HCT116 (cell line): ENCODE measurements around the gene B4GALT3. TPM values are rescaled to one million over a fixed set of nuclear protein-coding genes. Genes with fewer than 3 reads are reported as not detected.

Experiments used
- ATAC-seq: fragments of 200-7000 bp; cut with Tn5 transposase; 2 replicates; pipeline ENCODE4 v1.9.1; 2020; ENCODE audit warnings: mild to moderate bottlenecking, moderate library complexity
- BruUV-seq: library from RNA; stranded (reverse); fragments of 400-500 nt; replicated peaks from 2 replicates; lab custom pipeline; 2021; lab: Mats Ljungman, UMichigan
- CTCF ChIA-PET: fragments of 300-600 bp; sonication (Branson Sonifier 250); formaldehyde crosslinking; loops from one replicate; lab custom pipeline; 2021; ENCODE audit warnings: antibody characterized with exemption; lab: Charles Lee
- POLR2A ChIA-PET: fragments of 300-600, 350-600 bp; sonication (Branson Sonifier 250); formaldehyde crosslinking; loops from one replicate; lab custom pipeline; 2021; ENCODE audit warnings: antibody characterized with exemption; lab: Charles Lee
- RAD21 ChIA-PET, 2 experiments: fragments of 300-600 bp; sonication (Branson Sonifier 250); formaldehyde crosslinking; loops; one replicate each; lab custom pipeline; 2023; ENCODE audit warnings: low total read pairs in 2 of 2; ENCODE audit not compliant: uncharacterized antibody in 2 of 2, unreplicated experiment in 2 of 2, low non-redundant PET in 1 of 2; lab: Charles Lee
- DNase-seq: peaks from one replicate; pipeline ENCODE4 v3.0.0-alpha.2; 2010; ENCODE audit warnings: low read depth, low spot score
- H2AFZ ChIP-seq: fragments of 200-600 bp; shearing (Covaris generic), sonication (generic); 2 replicates; pipeline ENCODE4 v1.6.1; 2017; ENCODE audit warnings: low read depth, mixed run types, mixed read lengths, antibody characterized with exemption, low read length; ENCODE audit not compliant: poor library complexity, severe bottlenecking
- H3K27ac ChIP-seq: 2 replicates; pipeline ENCODE4 v1.5.1; 2012; ENCODE audit warnings: low read depth, low read length
- H3K27me3 ChIP-seq: fragments of 200-600 bp; sonication (generic); 2 replicates; pipeline ENCODE4 v1.6.1; 2016; ENCODE audit warnings: mixed run types, low read length, mixed read lengths; ENCODE audit not compliant: insufficient read depth
- H3K36me3 ChIP-seq, 2 experiments: fragments of 200-500 bp in 1 of 2; fragments of 200-600 bp in 1 of 2; sonication (Bioruptor generic) in 1 of 2; sonication (generic) in 1 of 2; 2 replicates each; pipeline versions ENCODE4 v1.5.1 to v1.6.1; 2014 to 2016; ENCODE audit warnings: low read length in 2 of 2, inconsistent platforms in 1 of 2, mixed read lengths in 1 of 2, mixed run types in 1 of 2; ENCODE audit not compliant: insufficient read depth in 2 of 2, control insufficient read depth in 1 of 2
- H3K4me1 ChIP-seq, 2 experiments: fragments of 200-600 bp in 1 of 2; sonication (generic) in 1 of 2; 2 replicates each; pipeline versions ENCODE4 v1.5.1 to v1.6.1; 2012 to 2017; ENCODE audit warnings: low read length in 2 of 2, inconsistent platforms in 1 of 2, mild to moderate bottlenecking in 1 of 2, mixed read lengths in 1 of 2, mixed run types in 1 of 2, moderate library complexity in 1 of 2; ENCODE audit not compliant: insufficient read depth in 2 of 2, control insufficient read depth in 1 of 2
- H3K4me2 ChIP-seq: fragments of 200-600 bp; sonication (generic); 2 replicates; pipeline ENCODE4 v1.6.1; 2017; ENCODE audit warnings: mixed run types, low read length, mixed read lengths
- H3K4me3 ChIP-seq, 2 experiments: fragments of 200-600 bp in 1 of 2; sonication (generic) in 1 of 2; replicated peaks in 1 of 2; 2 replicates each; pipeline ENCODE4 v1.5.1; 2011 to 2016; ENCODE audit warnings: low read length in 2 of 2, control low read depth in 1 of 2, low read depth in 1 of 2, mild to moderate bottlenecking in 1 of 2, mixed read lengths in 1 of 2, mixed run types in 1 of 2
- H3K79me2 ChIP-seq: fragments of 200-600 bp; sonication (generic); 2 replicates; pipeline ENCODE4 v1.6.1; 2017; ENCODE audit warnings: mild to moderate bottlenecking, mixed run types, low read length, moderate library complexity, mixed read lengths; ENCODE audit not compliant: insufficient read depth
- H3K9ac ChIP-seq: fragments of 200-600 bp; sonication (generic); 2 replicates; pipeline ENCODE4 v1.6.1; 2016; ENCODE audit warnings: low read length, mixed read lengths
- H3K9me2 ChIP-seq: fragments of 200-600 bp; sonication (generic), shearing (Covaris generic); 2 replicates; pipeline ENCODE4 v1.6.1; 2017; ENCODE audit warnings: mixed run types, mild to moderate bottlenecking, moderate library complexity; ENCODE audit not compliant: insufficient read depth
- H3K9me3 ChIP-seq, 2 experiments: fragments of 200-500 bp in 1 of 2; fragments of 200-600 bp in 1 of 2; sonication (Bioruptor generic) in 1 of 2; sonication (generic) in 1 of 2; 2 replicates each; pipeline ENCODE4 v1.6.1; 2014 to 2017; ENCODE audit warnings: low read length in 2 of 2, mixed read lengths in 2 of 2, inconsistent platforms in 1 of 2, low read depth in 1 of 2, mild to moderate bottlenecking in 1 of 2, mixed run types in 1 of 2, moderate library complexity in 1 of 2; ENCODE audit not compliant: control insufficient read depth in 1 of 2, insufficient read depth in 1 of 2
- H4K20me1 ChIP-seq: fragments of 200-600 bp; sonication (generic), shearing (Covaris generic); 2 replicates; pipeline ENCODE4 v1.6.1; 2017; ENCODE audit warnings: mixed run types, mild to moderate bottlenecking, moderate library complexity; ENCODE audit not compliant: insufficient read depth
- CBX3 ChIP-seq: IDR thresholded peaks from 2 replicates; pipeline ENCODE4 v1.6.1; 2012; ENCODE audit warnings: low read depth
- CEBPB ChIP-seq: IDR thresholded peaks from 2 replicates; pipeline ENCODE4 v1.6.1; 2012; ENCODE audit warnings: low read depth
- EGR1 ChIP-seq: IDR thresholded peaks from 2 replicates; pipeline ENCODE4 v1.6.1; 2012; ENCODE audit warnings: low read depth
- ELF1 ChIP-seq: IDR thresholded peaks from 2 replicates; pipeline ENCODE4 v1.6.1; 2012; ENCODE audit warnings: low read depth, borderline replicate concordance
- EZH2 ChIP-seq: fragments of 200-600 bp; sonication (generic); IDR thresholded peaks from 2 replicates; pipeline ENCODE4 v1.6.1; 2017; ENCODE audit warnings: antibody characterized with exemption, mixed run types
- EZH2phosphoT487 ChIP-seq: fragments of 200-600 bp; IDR thresholded peaks from 2 replicates; pipeline ENCODE4 v1.6.1; 2018; ENCODE audit warnings: antibody characterized with exemption, borderline replicate concordance
- FOSL1 ChIP-seq: IDR thresholded peaks from 2 replicates; pipeline ENCODE4 v1.6.1; 2012; ENCODE audit warnings: low read depth
- JUND ChIP-seq: IDR thresholded peaks from 2 replicates; pipeline ENCODE4 v1.6.1; 2012
- POLR2A ChIP-seq: IDR thresholded peaks from 2 replicates; pipeline ENCODE4 v1.7.0; 2011; ENCODE audit warnings: borderline replicate concordance; ENCODE audit not compliant: insufficient read depth, insufficient read length; ENCODE audit errors: extremely low read depth
- POLR2AphosphoS5 ChIP-seq: IDR thresholded peaks from 2 replicates; pipeline ENCODE4 v1.6.1; 2011; ENCODE audit warnings: mild to moderate bottlenecking, low read depth, low read length, moderate library complexity
- SRF ChIP-seq: IDR thresholded peaks from 2 replicates; pipeline ENCODE4 v1.6.1; 2012; ENCODE audit warnings: low read depth
- TCF7L2 ChIP-seq: IDR thresholded peaks from 2 replicates; pipeline ENCODE4 v1.7.0; 2011; ENCODE audit warnings: borderline replicate concordance, inconsistent platforms; ENCODE audit not compliant: insufficient read depth, insufficient read length; ENCODE audit errors: extremely low read depth
- YY1 ChIP-seq: IDR thresholded peaks from 2 replicates; pipeline ENCODE4 v1.6.1; 2011; ENCODE audit warnings: low read length, low read depth, moderate library complexity, mild to moderate bottlenecking; ENCODE audit not compliant: insufficient replicate concordance; ENCODE audit errors: extremely low read depth
- ZFX ChIP-seq: fragments of 450-650 bp; IDR thresholded peaks from 2 replicates; pipeline ENCODE4 v1.6.1; 2017
- ZNF274 ChIP-seq: fragments of 200-500 bp; sonication (Bioruptor generic); IDR thresholded peaks from 2 replicates; pipeline ENCODE4 v1.6.1; 2014; ENCODE audit warnings: mild to moderate bottlenecking, low read depth, low read length, inconsistent platforms
- intact Hi-C: fragments of 100-400 bp; cut with micrococcal nuclease; formaldehyde crosslinking; loops from 2 replicates; pipeline ENCODE4 v1.10.0; 2022
- total RNA-seq: library from RNA; stranded (reverse); gene quantifications from one replicate; pipeline ENCODE4 v1.2.1, GENCODE V29; 2021; ENCODE audit not compliant: unreplicated experiment
- TF ChIP-seq, protein P1 (sequence below): IDR thresholded peaks from 2 replicates; pipeline ENCODE4 v1.6.1; 2012; ENCODE audit warnings: low read depth
- TF ChIP-seq, protein P2 (sequence below): IDR thresholded peaks from 2 replicates; pipeline ENCODE4 v1.6.1; 2012
- TF ChIP-seq, protein P3 (sequence below): IDR thresholded peaks from 2 replicates; pipeline ENCODE4 v1.6.1; 2011; ENCODE audit warnings: mild to moderate bottlenecking, low read length, moderate library complexity; ENCODE audit not compliant: insufficient replicate concordance; ENCODE audit errors: extremely low read depth

B4GALT3 gene
- total RNA-seq, 1 experiment from 2014 or later: 53.7 TPM

DNA sequence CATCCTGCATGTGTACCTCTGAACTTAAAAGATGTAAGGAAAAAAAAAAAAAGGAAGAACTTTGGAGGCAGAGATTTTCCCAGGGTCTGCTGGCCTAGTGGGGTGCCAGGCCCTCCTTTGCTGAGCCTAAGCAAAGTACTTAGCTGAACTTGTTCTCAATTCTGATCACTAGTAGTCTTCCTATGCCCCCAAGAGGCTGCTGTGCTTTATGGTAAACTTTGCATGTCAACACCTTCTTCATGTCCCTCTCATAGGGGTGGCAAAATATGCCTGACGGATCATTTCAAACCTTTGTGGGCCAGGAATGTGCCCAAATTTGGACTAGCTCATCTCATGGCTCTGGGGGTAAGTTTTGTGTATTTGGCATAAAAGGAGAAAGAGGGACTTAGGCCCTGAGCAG lies 19.4 kb downstream of the B4GALT3 start:
- no TSS peak for BruUV-seq
- H3K9me3 ChIP-seq: no peaks in the 10 kb centered on the region
- peaks cover 0 to 10% of the 10 kb centered on the region in 2 experiments; a peak in 1 of 4 replicates for H3K36me3 ChIP-seq
- ChIA-PET RAD21 (no interaction called here), POLR2A (interaction anchor here (1.3 to 1.5 kb wide), 2 partner anchors 8 to 25 kb away, joined by 4 to 6 read pairs; partner anchors contain the start of genes DEDD and PPOX), CTCF (no interaction called here)
- intact Hi-C loops: no loop called here
- H3K27me3 ChIP-seq: no peaks in the 10 kb centered on the region
- no peaks in the 10 kb centered on the region for H4K20me1 ChIP-seq
- H3K9me2 ChIP-seq: no peaks in the 10 kb centered on the region
- H3K4me2 ChIP-seq: no peak overlapping the region
- H3K27ac ChIP-seq: peak overlapping the region; percentile 53; the same call in 1 of the 2 replicates
- no peak overlapping the region for H3K4me3 ChIP-seq
- DNase-seq: no peak
- ATAC-seq: no peak
- H3K79me2 ChIP-seq: peaks cover 16% of the 10 kb centered on the region; the same call in 1 of the 2 replicates
- TF ChIP-seq YY1: no peak
- TF ChIP-seq, protein P1, sequence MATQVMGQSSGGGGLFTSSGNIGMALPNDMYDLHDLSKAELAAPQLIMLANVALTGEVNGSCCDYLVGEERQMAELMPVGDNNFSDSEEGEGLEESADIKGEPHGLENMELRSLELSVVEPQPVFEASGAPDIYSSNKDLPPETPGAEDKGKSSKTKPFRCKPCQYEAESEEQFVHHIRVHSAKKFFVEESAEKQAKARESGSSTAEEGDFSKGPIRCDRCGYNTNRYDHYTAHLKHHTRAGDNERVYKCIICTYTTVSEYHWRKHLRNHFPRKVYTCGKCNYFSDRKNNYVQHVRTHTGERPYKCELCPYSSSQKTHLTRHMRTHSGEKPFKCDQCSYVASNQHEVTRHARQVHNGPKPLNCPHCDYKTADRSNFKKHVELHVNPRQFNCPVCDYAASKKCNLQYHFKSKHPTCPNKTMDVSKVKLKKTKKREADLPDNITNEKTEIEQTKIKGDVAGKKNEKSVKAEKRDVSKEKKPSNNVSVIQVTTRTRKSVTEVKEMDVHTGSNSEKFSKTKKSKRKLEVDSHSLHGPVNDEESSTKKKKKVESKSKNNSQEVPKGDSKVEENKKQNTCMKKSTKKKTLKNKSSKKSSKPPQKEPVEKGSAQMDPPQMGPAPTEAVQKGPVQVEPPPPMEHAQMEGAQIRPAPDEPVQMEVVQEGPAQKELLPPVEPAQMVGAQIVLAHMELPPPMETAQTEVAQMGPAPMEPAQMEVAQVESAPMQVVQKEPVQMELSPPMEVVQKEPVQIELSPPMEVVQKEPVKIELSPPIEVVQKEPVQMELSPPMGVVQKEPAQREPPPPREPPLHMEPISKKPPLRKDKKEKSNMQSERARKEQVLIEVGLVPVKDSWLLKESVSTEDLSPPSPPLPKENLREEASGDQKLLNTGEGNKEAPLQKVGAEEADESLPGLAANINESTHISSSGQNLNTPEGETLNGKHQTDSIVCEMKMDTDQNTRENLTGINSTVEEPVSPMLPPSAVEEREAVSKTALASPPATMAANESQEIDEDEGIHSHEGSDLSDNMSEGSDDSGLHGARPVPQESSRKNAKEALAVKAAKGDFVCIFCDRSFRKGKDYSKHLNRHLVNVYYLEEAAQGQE: no peak
- TF ChIP-seq ZFX: no peak
- TF ChIP-seq POLR2AphosphoS5: no peak
- no peak for TF ChIP-seq EGR1
- TF ChIP-seq CEBPB: no peak
- TF ChIP-seq, protein P2, sequence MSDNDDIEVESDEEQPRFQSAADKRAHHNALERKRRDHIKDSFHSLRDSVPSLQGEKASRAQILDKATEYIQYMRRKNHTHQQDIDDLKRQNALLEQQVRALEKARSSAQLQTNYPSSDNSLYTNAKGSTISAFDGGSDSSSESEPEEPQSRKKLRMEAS: no peak
- no peak for TF ChIP-seq EZH2
- TF ChIP-seq ZNF274: no peak
- TF ChIP-seq FOSL1: no peak
- no peak for TF ChIP-seq POLR2A
- TF ChIP-seq, protein P3, sequence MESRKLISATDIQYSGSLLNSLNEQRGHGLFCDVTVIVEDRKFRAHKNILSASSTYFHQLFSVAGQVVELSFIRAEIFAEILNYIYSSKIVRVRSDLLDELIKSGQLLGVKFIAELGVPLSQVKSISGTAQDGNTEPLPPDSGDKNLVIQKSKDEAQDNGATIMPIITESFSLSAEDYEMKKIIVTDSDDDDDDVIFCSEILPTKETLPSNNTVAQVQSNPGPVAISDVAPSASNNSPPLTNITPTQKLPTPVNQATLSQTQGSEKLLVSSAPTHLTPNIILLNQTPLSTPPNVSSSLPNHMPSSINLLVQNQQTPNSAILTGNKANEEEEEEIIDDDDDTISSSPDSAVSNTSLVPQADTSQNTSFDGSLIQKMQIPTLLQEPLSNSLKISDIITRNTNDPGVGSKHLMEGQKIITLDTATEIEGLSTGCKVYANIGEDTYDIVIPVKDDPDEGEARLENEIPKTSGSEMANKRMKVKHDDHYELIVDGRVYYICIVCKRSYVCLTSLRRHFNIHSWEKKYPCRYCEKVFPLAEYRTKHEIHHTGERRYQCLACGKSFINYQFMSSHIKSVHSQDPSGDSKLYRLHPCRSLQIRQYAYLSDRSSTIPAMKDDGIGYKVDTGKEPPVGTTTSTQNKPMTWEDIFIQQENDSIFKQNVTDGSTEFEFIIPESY: no peak
- TF ChIP-seq JUND: no peak
- TF ChIP-seq SRF: no peak
- TF ChIP-seq CBX3: no peak
- TF ChIP-seq EZH2phosphoT487: no peak
- TF ChIP-seq ELF1: no peak
- no peak for TF ChIP-seq TCF7L2
- no peak overlapping the region for H3K9ac ChIP-seq
- H3K4me1 ChIP-seq: peaks cover 10 to 30% of the 10 kb centered on the region in 2 experiments; a peak in 3 of 4 replicates
- no peak overlapping the region for H2AFZ ChIP-seq
